Skeletal muscle tissue (tissue), 4 donors: ENCODE results near the gene NHP2. TPM values are rescaled to one million over a fixed set of nuclear protein-coding genes. Genes with fewer than 3 reads are reported as not detected.

ENCODE experiments used
- H3K27ac ChIP-seq: one replicate; pipeline ENCODE4 v1.7.0; 2013; ENCODE audit warnings: mild to moderate bottlenecking, low read depth, low read length, inconsistent platforms
- H3K27me3 ChIP-seq, 3 donors: one replicate each; pipeline ENCODE4 v1.7.0; 2013; ENCODE audit warnings: low read length in 3 of 3; ENCODE audit not compliant: control insufficient read depth in 3 of 3, insufficient read depth in 3 of 3
- H3K36me3 ChIP-seq, 3 donors: one replicate each; pipeline ENCODE4 v1.7.0; 2013; ENCODE audit warnings: low read length in 3 of 3; ENCODE audit not compliant: control insufficient read depth in 3 of 3, insufficient read depth in 3 of 3
- H3K4me1 ChIP-seq, 3 donors: one replicate each; pipeline ENCODE4 v1.7.0; 2013; ENCODE audit warnings: low read length in 3 of 3, mild to moderate bottlenecking in 3 of 3; ENCODE audit not compliant: control insufficient read depth in 3 of 3, insufficient read depth in 3 of 3
- H3K4me3 ChIP-seq, 3 donors: one replicate each; pipeline ENCODE4 v1.7.0; 2013; ENCODE audit warnings: low read length in 3 of 3
- H3K9ac ChIP-seq, 3 donors: one replicate each; pipeline ENCODE4 v1.7.0; 2013; ENCODE audit warnings: low read length in 3 of 3, mild to moderate bottlenecking in 3 of 3, moderate library complexity in 2 of 3, low read depth in 1 of 3
- H3K9me3 ChIP-seq, 3 donors: one replicate each; pipeline ENCODE4 v1.7.0; 2013; ENCODE audit warnings: low read length in 3 of 3; ENCODE audit not compliant: control insufficient read depth in 3 of 3
- total RNA-seq: library from RNA; depleted of rRNA; stranded (reverse); fragments of >200 nt; gene quantifications from one replicate; pipeline ENCODE4 v1.2.3, GENCODE V29; 2014
- donor health status: Osteomylitis.

NHP2 gene
- total RNA-seq, 1 donor from 2014 or later = 77.8 TPM

- Histone ChIP-seq H3K9ac (no peak overlapping the region), H3K4me1 (peaks cover 0 to 7% (median 2%) of the 10 kb centered on the region in 3 donors), H3K36me3 (no peaks in the 10 kb centered on the region), H3K4me3 (no peak overlapping the region), H3K27ac (no peak overlapping the region), H3K27me3 (peaks cover 5 to 13% (median 11%) of the 10 kb centered on the region in 3 donors), H3K9me3 (no peaks in the 10 kb centered on the region)
Observed at GRCh38 chr5:178108966-178109365, 44.7 kb downstream of the NHP2 start.

- peaks cover 0 to 5% (median 0%) of the 10 kb centered on the region in 3 donors for H3K4me1 ChIP-seq
- no peak overlapping the region for H3K27ac ChIP-seq
Observed at GRCh38 chr5:178108446-178108845, 45.2 kb downstream of the NHP2 start.

DNA sequence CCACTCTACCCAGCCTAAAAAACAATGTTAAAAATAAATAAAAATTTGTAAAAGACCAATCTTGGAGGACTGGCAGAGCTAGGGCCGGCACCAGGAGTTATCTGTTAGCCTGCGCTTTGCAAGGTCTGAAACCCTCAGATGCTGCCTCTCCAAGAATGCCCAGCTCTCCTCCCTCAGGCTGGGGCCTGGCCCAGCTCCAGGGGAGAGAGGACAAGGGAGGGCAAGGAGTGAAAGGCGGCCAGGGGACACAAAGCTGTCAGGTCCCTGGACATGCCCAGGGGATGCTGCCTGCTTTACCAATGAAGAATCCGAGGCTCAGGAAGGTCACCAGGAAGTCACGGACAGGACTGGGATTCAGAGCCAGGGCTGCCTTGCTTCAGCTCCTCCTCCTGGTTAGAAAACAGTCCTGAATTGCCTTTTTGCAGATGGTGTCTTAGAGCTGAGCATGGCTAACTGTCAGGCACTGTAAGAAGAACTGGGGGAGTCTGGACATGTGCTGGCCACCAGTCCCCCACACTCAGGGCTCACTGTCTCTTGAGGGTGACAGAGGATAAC lies 45.9 kb downstream of the NHP2 start:
- no peak overlapping the region for H3K9ac ChIP-seq

More at GRCh38 chr5:178108446-178108845, 45.2 kb downstream of the NHP2 start:
- Histone ChIP-seq H3K4me3 (no peak overlapping the region), H3K36me3 (no peaks in the 10 kb centered on the region), H3K27me3 (peaks cover 2 to 13% (median 11%) of the 10 kb centered on the region in 3 donors), H3K9me3 (no peaks in the 10 kb centered on the region), H3K9ac (no peak overlapping the region)

DNA sequence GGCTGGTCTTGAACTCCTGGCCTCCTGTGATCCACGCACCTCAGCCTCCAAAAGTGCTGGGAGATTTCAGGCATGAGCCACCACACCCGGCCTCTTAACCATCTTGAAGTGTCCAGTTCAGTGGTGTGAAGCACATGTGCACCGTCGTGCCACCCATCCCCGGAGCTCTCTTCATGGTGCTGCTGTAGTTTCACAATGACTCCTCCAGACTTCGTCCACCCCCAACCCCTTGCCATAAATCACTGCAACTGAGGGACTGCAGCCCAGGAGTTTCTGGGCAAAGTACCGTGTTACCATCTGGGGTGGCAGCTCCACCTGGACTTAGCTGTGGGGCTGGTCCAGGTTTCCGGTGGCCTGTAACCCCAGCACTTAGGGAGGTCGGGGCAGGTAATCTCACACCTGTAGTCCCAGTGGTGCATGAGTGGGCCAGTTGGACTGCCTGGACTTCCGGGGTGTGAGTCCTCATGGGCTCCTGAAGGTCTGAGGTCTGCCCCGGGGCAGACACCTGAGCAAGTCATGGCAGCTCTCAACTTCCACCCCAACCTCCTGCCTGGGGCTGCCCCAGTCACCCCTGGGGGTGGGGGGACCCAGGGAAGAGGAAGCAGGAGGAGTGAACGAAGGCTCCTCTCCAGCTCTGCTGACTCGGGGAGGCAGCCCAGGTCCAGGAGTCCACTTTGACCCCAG lies 47.0 kb downstream of the NHP2 start:
- H3K4me1 ChIP-seq = no peaks in the 10 kb centered on the region
- H3K27ac ChIP-seq = no peak overlapping the region
- peaks cover 0 to 2% (median 2%) of the 10 kb centered on the region in 3 donors for H3K27me3 ChIP-seq
- H3K4me3 ChIP-seq = no peak overlapping the region
- no peaks in the 10 kb centered on the region for H3K36me3 ChIP-seq
- H3K9me3 ChIP-seq = no peaks in the 10 kb centered on the region
- no peak overlapping the region for H3K9ac ChIP-seq

More for the DNA sequence above, 45.9 kb downstream of the NHP2 start:
- no peaks in the 10 kb centered on the region for H3K9me3 ChIP-seq
- H3K4me3 ChIP-seq = no peak overlapping the region
- peaks cover 2 to 9% (median 7%) of the 10 kb centered on the region in 3 donors for H3K27me3 ChIP-seq
- no peak overlapping the region for H3K27ac ChIP-seq
- no peaks in the 10 kb centered on the region for H3K36me3 ChIP-seq
- H3K4me1 ChIP-seq = peaks cover 0 to under 1% (median 0%) of the 10 kb centered on the region in 3 donors

DNA sequence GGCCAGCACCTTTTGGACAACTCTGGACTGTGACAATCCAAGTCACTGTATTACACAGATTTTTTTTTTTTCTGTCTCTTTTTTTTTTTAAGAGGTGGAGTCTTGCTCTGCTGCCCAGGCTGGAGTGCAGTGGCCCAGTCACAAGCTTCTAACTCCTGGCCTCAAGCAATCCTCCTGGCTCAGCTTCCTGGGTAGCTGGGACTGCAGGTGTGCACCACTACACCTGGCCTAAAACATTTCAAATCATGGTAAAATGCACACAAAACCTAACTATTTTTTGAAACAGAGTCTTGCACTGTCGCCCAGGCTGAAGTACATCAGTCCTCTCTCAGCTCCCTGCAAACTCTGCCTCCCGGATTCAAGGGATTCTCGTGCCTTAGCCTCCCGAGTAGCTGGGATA lies 47.6 kb downstream of the NHP2 start:
- Histone ChIP-seq H3K27me3 (peaks cover 0 to 4% (median 2%) of the 10 kb centered on the region in 3 donors), H3K9me3 (no peaks in the 10 kb centered on the region), H3K36me3 (no peaks in the 10 kb centered on the region), H3K9ac (no peak overlapping the region), H3K4me3 (no peak overlapping the region), H3K27ac (no peak overlapping the region), H3K4me1 (no peaks in the 10 kb centered on the region)

- Histone ChIP-seq H3K9me3 (no peaks in the 10 kb centered on the region), H3K4me1 (no peaks in the 10 kb centered on the region), H3K36me3 (no peaks in the 10 kb centered on the region), H3K27me3 (peaks cover 0 to 6% (median 0%) of the 10 kb centered on the region in 3 donors), H3K4me3 (no peak overlapping the region), H3K9ac (no peak overlapping the region), H3K27ac (no peak overlapping the region)
Observed at GRCh38 chr5:178104492-178104891, 49.2 kb downstream of the NHP2 start.

DNA sequence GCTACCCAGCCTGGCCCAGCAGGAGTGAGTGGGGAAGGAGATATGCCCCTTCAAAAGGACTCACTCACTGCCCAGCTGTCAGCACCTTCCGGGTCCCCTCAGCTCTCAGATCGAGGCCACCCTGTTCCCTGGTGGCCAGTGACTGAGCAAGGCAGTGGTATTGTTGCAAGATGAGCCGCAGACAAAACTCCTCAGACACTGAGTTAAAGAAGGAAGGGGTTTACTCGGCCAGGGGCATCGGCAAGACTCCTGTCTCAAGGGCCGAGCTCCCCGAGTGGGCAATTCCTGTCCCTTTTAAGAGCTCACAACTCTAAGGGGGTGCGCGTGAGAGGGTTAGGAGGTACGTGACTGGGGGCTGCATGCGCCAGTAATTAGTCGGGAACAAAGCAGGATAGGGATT lies 50.1 kb downstream of the NHP2 start:
- H3K9ac ChIP-seq = no peak overlapping the region
- H3K9me3 ChIP-seq = no peaks in the 10 kb centered on the region
- no peaks in the 10 kb centered on the region for H3K4me1 ChIP-seq
- H3K36me3 ChIP-seq = no peaks in the 10 kb centered on the region
- no peak overlapping the region for H3K27ac ChIP-seq
- no peak overlapping the region for H3K4me3 ChIP-seq
- peaks cover 0 to 6% (median 0%) of the 10 kb centered on the region in 3 donors for H3K27me3 ChIP-seq

Other genes starting within 250 kb of the NHP2 start
- gene PROP1, start 157.6 kb downstream of the NHP2 start, total RNA-seq = not detected
- 12.0 TPM for gene N4BP3, start 40.4 kb downstream of the NHP2 start, total RNA-seq
- gene RMND5B, start 22.9 kb downstream of the NHP2 start, total RNA-seq = 29.2 TPM
- gene GMCL2, start 33.5 kb upstream of the NHP2 start, total RNA-seq = not detected
- 44.4 TPM for gene HNRNPAB, start 50.6 kb upstream of the NHP2 start, total RNA-seq
- 38.1 TPM for gene PHYKPL, start 78.9 kb upstream of the NHP2 start, total RNA-seq